HG02623 (cell line): ENCODE measurements around the gene CALR3.
"Not testable (repeated sequence)": the region's sequence is repeated elsewhere in the genome, so short reads cannot be mapped to it uniquely, and the experiment has no call there.

ENCODE experiments used
- ATAC-seq: cut with Tn5 transposase; IDR thresholded peaks from one replicate; pipeline ENCODE4 v1.9.1; 2021; ENCODE audit warnings: moderate library complexity; ENCODE audit not compliant: unreplicated experiment

Gene CALR3

DNA sequence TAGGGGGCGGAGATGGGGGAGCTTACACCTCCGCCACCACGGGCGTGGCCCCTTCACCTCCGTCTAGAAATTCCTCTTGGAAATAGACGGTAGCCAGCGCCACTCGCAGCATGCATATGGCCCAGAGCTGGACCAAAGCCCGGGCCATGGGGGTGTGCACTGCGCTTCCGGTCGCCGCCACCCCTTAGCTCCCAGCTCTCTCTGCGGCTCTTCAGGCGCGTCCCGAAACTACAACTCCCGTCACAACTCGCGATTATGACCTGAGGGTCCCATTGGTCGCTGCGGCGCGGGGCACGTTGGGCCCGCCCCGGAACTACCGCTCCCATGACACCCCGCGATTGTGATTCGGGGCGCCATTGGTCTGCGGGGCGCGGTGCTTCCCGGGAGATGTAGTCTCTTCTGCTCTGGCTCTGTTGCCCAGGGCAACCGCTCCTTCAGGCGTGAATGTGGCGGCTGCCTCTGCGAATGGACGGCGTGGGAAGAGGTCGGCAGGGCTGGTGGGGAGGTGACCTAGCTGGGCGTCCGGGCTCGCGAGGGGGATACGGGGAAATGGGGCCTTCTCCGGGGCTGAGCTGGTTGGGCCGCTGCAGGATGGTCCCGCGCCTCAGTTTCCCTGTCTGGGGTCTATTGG is at the start of gene CALR3, which contains the start of gene C19orf44:
Gene CALR3, minus strand, starts transcription at position 186 of the 631 bp plus-strand sequence. Its CDS starts 38 bp downstream, at position 148.
Gene C19orf44, plus strand, starts transcription at position 413 of the 631 bp plus-strand sequence. CDS start 4,399 bp downstream, outside the sequence.
- ATAC-seq: peak; percentile 96

DNA sequence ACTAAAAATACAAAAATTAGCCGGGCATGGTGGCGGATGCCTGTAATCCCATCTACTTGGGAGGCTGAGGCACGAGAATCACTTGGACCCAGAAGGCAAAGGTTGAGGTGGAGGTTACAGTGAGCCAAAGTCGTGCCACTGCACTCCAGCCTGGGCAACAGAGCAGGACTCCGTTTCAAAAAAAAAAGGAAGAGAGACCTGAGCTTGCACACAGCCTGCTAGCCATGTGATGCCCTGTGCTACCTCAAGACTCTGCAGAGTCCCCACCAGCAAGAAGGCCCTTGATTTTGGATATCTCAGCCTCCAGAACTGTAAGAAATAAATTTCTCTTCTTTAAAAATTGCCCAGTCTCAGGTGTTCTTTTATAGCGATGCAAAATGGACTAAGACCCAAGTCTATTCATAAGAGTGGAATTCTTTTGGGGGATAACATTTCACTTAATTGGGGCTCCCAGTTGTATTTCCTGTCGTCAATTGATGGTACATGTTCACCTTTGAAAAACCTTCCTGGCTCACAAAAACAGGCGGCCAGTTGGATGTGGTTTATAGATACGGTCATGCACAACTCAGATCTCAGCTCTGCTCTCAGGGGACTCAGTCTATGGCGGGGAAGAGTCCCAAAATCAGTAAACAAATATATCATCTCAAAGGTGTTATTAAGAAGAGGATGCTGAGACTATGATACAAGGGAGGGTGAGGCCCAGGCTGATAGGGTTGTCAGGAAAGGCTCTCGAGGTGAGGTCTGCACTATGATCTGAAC is 48.7 kb upstream of the CALR3 start:
- ATAC-seq: no peak

- ATAC-seq: not testable (repeated sequence)
Observed at GRCh38 chr19:16543734-16544133, 47.8 kb upstream of the CALR3 start.

DNA sequence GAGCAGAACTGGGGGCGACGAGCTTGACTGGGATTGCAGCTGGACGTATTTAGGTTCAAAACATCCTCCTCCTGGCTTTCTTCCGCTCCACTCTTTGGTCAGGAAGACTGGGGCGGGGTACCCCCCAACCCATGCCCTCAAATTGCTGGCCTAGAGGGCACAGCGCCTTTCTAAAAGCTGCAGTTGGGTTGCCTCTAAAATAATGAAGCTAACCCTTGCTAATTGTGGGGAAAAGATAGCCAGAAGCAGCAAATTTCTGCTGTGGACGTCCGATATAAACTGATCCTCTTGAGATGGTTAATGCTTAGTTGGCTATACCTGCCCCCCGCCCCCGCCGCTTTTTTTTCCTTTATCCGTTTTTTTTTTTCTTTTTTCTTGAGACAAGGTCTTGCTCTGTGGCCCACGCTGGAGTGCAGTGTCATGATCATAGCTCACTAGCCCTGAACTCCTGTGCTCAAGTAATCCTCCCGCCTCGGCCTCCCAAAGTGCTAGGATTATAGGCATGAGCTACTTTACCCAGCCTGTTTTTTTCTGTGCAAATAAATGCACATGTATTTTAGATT is 47.0 kb upstream of the CALR3 start:
- no peak for ATAC-seq

- peak; percentile 76 for ATAC-seq
Observed at GRCh38 chr19:16542045-16542909, 46.3 kb upstream of the CALR3 start, which contains the start of gene CHERP. CHERP (minus strand) TSS chr19:16542437; CDS start chr19:16542378, 59 bp downstream.

- no peak for ATAC-seq
Observed at GRCh38 chr19:16541526-16542044, 45.6 kb upstream of the CALR3 start.

GRCh38 chr19:16540948-16541347 is 45.0 kb upstream of the CALR3 start:
- ATAC-seq: no peak

GRCh38 chr19:16537111-16537510 is 41.1 kb upstream of the CALR3 start:
- ATAC-seq: no peak

DNA sequence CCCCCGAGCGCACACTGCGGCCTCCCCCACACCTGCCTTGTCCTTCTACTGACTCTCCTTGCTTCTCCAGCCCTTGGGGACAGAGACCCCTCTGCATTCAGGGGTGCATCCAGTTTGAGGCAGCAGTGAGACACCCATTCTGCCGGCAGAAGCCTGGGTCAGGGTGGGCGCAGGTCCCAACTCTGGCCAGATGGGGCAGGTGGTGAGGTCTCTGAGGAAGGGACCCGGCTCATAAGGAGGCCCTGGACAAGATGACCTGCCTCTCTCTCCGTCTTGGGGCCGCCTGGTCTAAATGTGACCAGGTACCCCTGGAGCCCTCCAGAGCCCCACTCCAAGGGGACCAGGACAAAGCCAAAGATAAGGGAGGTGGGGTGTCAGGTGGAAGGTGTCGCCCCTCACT is 40.2 kb upstream of the CALR3 start:
- ATAC-seq: no peak

GRCh38 chr19:16535381-16535780 is 39.4 kb upstream of the CALR3 start:
- ATAC-seq: no peak

- no peak for ATAC-seq
Observed at GRCh38 chr19:16532440-16533234, 36.7 kb upstream of the CALR3 start.

DNA sequence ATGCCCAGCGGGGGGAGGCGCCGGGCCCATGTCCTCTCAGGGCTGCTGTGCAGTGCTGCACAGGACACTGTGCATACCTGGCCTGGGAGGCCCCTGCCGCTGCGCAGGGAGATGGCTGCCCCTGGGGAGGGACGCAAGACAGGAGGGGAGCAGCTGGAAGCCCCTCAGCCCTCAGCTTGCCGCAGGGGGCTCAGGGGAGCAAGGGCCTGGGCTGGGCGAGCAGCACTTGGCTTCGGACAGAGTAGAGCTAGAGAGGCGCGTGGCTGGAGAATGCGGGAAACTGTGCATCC is 35.4 kb upstream of the CALR3 start:
- no peak for ATAC-seq

GRCh38 chr19:16530540-16531379 is 34.8 kb upstream of the CALR3 start:
- ATAC-seq: no peak

- ATAC-seq: no peak
Observed at GRCh38 chr19:16529466-16530144, 33.6 kb upstream of the CALR3 start.

DNA sequence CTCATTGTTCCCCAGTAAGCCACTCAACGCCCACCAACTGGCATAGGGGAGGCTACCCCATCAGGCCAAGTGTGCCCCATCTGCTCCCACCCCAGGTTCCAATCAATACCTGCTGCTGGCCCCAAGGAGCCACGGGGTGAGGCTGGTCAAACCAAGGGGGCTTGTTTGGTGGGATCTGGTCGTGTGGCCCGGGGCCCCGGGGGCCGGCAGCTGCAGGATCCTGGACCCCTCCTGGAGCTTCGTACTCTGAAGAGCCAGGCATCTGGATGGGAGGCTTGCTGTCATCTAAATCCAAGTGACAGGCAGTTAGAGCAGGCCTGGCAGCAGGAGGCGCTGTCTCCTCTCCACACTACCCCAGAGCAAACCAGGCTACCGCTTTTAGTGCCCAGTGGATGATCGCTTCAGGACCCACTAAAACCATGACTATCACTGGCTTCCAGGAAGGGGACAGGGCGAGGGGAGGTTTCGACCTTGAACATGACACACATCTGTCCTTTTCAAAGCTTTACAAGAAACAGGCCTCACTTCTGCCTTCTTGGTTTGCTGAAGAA is 32.1 kb upstream of the CALR3 start:
- ATAC-seq: no peak

GRCh38 chr19:16527334-16527935 is 31.5 kb upstream of the CALR3 start:
- no peak for ATAC-seq

DNA sequence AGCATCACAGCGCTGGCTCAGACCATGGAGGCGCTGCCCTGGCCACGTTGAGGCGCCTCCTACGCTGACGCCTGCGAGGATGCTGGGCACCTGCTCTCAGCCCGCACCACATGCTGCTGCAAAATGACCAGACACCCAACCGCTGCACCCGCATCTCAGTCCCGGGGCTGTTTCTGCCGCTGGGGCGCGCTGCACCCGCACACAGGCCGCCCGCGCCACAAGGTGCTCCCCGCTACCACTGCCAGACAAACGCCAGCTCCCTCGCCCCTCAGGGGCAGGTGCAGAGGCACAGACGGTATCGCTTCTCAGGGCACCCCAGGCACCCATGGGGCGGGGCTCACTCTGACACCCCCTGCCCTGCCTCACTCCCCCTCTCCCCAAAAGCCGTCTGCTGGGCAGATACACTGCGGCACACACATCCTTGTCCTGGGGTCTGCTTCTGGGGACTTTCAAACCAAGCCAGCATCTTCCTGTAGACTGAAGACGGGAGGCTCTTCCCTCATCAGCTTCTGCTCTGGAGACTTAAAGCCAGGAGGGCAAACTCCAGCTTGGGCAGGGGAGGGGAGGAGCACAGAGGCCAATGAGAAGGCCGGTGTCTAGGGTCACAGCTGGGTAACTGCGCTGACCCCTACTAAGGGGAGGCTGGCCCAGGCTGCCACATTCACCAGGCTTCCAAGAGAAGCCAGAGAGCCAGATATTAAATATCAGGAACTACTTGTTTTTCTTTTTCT is 29.9 kb upstream of the CALR3 start:
- ATAC-seq: no peak
